ENCODE results near the gene EPHA5. TPM values are rescaled to one million over a fixed set of nuclear protein-coding genes. Genes with fewer than 3 reads are reported as not detected.

Gene EPHA5
- total and polyA plus RNA-seq, 9 of the 15 experiments (the other 6 are each of a cell fraction or from before 2014, with no cell fraction given), result 0.04 TPM; not detected in 8

DNA sequence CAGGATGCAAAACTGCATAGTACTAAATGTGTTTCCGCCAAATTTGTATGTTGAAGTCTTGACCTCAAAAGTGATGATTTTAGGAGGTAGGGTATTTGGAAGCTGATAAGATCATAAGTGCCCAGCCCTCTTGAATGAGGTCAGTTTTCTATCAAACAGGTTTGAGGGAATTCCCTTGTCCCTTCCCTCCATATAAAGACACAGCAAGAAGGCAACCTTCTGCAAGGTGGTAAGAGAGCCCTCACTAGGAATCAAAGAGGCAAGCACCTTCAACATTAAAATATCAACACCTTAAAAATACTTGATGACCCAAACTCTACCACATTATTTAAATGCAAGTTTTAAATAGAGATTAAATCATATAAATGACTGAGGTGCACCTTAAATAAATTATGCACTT, 288.6 kb downstream of the EPHA5 start:
- TF ChIP-seq NFYB (IDR thresholded peaks at IDR 0.05; ENCODE audit: extremely low read depth, insufficient read length), result no peak
- TF ChIP-seq NCOA4 (IDR thresholded peaks at IDR 0.05; ENCODE audit: partially characterized antibody), result no peak
- no peak for TF ChIP-seq CSDE1 (IDR thresholded peaks at IDR 0.05)
- Histone ChIP-seq H3K4me3 (no peak overlapping the region), H3K9ac (ENCODE audit: insufficient read depth in 1 of 2, low read depth in 2 of 2, low read length in 2 of 2) (no peak overlapping the region), H4K20me1 (replicated peaks; ENCODE audit: control insufficient read depth, insufficient read depth, low read length) (no peaks in the 10 kb centered on the region), H3K9me3 (replicated peaks; ENCODE audit: control insufficient read depth, insufficient read depth, low read depth, low read length) (no peaks in the 10 kb centered on the region), H3K9me1 (ENCODE audit: control insufficient read depth, insufficient read depth, low read length) (no peaks in the 10 kb centered on the region), H3K4me1 (replicated peaks in 1 of 2; ENCODE audit: control insufficient read depth in 2 of 2, insufficient read depth in 2 of 2, low read length in 2 of 2) (no peaks in the 10 kb centered on the region), H3K27me3 (ENCODE audit: control insufficient read depth in 2 of 2, insufficient read depth in 2 of 2, low read length in 2 of 2) (no peaks in the 10 kb centered on the region), H3K36me3 (ENCODE audit: control insufficient read depth, insufficient read depth, low read length) (no peaks in the 10 kb centered on the region), H3K4me2 (ENCODE audit: insufficient read depth, low read length) (no peak overlapping the region), H2AFZ (ENCODE audit: low read depth, low read length) (no peak overlapping the region), H3K27ac (ENCODE audit: extremely low read depth, low read depth, low read length) (no peak overlapping the region), H3K79me2 (ENCODE audit: control insufficient read depth, insufficient read depth, low read length) (no peaks in the 10 kb centered on the region)
- BruUV-seq (replicated peaks), result no TSS peak
- 8% methylated on average over 1 of the region's 1 CpG for WGBS (ENCODE audit: insufficient coverage, low coverage, missing lambda C conversion rate)
- in situ Hi-C loops (cut with MboI), result no loop called here
- ATAC-seq (no peak), DNase-seq (ENCODE audit: extremely low read depth in 1 of 4, low spot score in 3 of 4) (no peak), FAIRE-seq (no peak)
- intact Hi-C loops (cut with micrococcal nuclease), result no loop called here
- ChIA-PET POLR2A (no interaction called here), CTCF (ENCODE audit: low intra/inter-chr PET ratio) (no interaction called here)

DNA sequence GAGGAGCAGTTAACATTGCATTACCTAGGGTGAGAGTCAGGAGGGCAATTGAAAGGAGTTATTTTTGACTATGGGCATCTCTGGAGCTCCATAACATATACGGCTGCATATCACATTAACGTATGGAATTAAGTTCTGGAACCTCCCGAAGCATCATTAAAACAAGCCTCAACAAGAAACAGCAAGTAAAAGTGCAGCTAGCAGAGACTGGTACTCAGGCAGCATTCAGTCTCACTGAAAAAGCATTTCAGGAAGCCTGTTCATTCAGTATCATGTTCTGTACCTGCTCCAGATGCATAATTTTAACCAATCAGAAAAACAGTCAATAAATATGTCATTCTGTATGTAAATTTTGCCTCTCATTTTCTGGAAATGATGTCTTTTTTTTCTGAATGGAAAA, 299.6 kb downstream of the EPHA5 start:
- DNase-seq (ENCODE audit: extremely low read depth in 1 of 4, low spot score in 3 of 4), result no peak
- Histone ChIP-seq H3K9ac (ENCODE audit: insufficient read depth in 1 of 2, low read depth in 2 of 2, low read length in 2 of 2) (no peak overlapping the region), H3K9me1 (ENCODE audit: control insufficient read depth, insufficient read depth, low read length) (no peaks in the 10 kb centered on the region), H3K27ac (ENCODE audit: extremely low read depth, low read depth, low read length) (no peak overlapping the region), H3K4me3 (no peak overlapping the region), H3K36me3 (ENCODE audit: control insufficient read depth, insufficient read depth, low read length) (no peaks in the 10 kb centered on the region), H3K9me3 (replicated peaks; ENCODE audit: control insufficient read depth, insufficient read depth, low read depth, low read length) (no peaks in the 10 kb centered on the region), H3K4me1 (replicated peaks in 1 of 2; ENCODE audit: control insufficient read depth in 2 of 2, insufficient read depth in 2 of 2, low read length in 2 of 2) (no peaks in the 10 kb centered on the region), H3K4me2 (ENCODE audit: insufficient read depth, low read length) (no peak overlapping the region), H3K27me3 (ENCODE audit: control insufficient read depth in 2 of 2, insufficient read depth in 2 of 2, low read length in 2 of 2) (no peaks in the 10 kb centered on the region), H2AFZ (ENCODE audit: low read depth, low read length) (no peak overlapping the region), H4K20me1 (replicated peaks; ENCODE audit: control insufficient read depth, insufficient read depth, low read length) (no peaks in the 10 kb centered on the region), H3K79me2 (ENCODE audit: control insufficient read depth, insufficient read depth, low read length) (no peaks in the 10 kb centered on the region)
- ChIA-PET POLR2A (no interaction called here), CTCF (ENCODE audit: low intra/inter-chr PET ratio) (no interaction called here)
- FAIRE-seq, result no peak
- 0% methylated on average over 3 of the region's 3 CpGs for WGBS (ENCODE audit: insufficient coverage, low coverage, missing lambda C conversion rate)
- intact Hi-C loops (cut with micrococcal nuclease) (no loop called here), in situ Hi-C loops (cut with MboI) (no loop called here)
- no TSS peak for BruUV-seq (replicated peaks)
- TF ChIP-seq ZBTB1 (CRISPR knock-in tag; IDR thresholded peaks at IDR 0.05; ENCODE audit: borderline replicate concordance, low read depth), result no peak
- no peak for TF ChIP-seq CREM (IDR thresholded peaks at IDR 0.05; ENCODE audit: low read depth)
- TF ChIP-seq GATAD2A (IDR thresholded peaks at IDR 0.05), result no peak
- TF ChIP-seq DEAF1 (CRISPR knock-in tag; IDR thresholded peaks at IDR 0.05), result no peak
- TF ChIP-seq, protein P1, sequence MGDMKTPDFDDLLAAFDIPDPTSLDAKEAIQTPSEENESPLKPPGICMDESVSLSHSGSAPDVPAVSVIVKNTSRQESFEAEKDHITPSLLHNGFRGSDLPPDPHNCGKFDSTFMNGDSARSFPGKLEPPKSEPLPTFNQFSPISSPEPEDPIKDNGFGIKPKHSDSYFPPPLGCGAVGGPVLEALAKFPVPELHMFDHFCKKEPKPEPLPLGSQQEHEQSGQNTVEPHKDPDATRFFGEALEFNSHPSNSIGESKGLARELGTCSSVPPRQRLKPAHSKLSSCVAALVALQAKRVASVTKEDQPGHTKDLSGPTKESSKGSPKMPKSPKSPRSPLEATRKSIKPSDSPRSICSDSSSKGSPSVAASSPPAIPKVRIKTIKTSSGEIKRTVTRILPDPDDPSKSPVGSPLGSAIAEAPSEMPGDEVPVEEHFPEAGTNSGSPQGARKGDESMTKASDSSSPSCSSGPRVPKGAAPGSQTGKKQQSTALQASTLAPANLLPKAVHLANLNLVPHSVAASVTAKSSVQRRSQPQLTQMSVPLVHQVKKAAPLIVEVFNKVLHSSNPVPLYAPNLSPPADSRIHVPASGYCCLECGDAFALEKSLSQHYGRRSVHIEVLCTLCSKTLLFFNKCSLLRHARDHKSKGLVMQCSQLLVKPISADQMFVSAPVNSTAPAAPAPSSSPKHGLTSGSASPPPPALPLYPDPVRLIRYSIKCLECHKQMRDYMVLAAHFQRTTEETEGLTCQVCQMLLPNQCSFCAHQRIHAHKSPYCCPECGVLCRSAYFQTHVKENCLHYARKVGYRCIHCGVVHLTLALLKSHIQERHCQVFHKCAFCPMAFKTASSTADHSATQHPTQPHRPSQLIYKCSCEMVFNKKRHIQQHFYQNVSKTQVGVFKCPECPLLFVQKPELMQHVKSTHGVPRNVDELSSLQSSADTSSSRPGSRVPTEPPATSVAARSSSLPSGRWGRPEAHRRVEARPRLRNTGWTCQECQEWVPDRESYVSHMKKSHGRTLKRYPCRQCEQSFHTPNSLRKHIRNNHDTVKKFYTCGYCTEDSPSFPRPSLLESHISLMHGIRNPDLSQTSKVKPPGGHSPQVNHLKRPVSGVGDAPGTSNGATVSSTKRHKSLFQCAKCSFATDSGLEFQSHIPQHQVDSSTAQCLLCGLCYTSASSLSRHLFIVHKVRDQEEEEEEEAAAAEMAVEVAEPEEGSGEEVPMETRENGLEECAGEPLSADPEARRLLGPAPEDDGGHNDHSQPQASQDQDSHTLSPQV (IDR thresholded peaks at IDR 0.05), result no peak
- ATAC-seq, result no peak

Measured in K562 (cell line).